KMS-11 (cell line): ENCODE results near the gene RNASET2.

ENCODE experiments used
- H2AFZ ChIP-seq: fragments of 200-600 bp; sonication (generic); 2 replicates; pipeline ENCODE4 v1.6.1; 2016; ENCODE audit warnings: antibody characterized with exemption, mixed run types, low read depth
- H3K27ac ChIP-seq: fragments of 200-600 bp; sonication (generic); 2 replicates; pipeline ENCODE4 v1.6.1; 2016; ENCODE audit warnings: mild to moderate bottlenecking, mixed run types
- H3K27me3 ChIP-seq: fragments of 200-600 bp; sonication (generic); 2 replicates; pipeline ENCODE4 v1.6.1; 2017; ENCODE audit warnings: mild to moderate bottlenecking, low read depth, mixed run types, moderate library complexity; ENCODE audit not compliant: insufficient read depth
- H3K36me3 ChIP-seq: fragments of 200-600 bp; sonication (generic); 2 replicates; pipeline ENCODE4 v1.6.1; 2017; ENCODE audit warnings: mild to moderate bottlenecking, mixed run types; ENCODE audit not compliant: insufficient read depth
- H3K4me1 ChIP-seq: fragments of 200-600 bp; sonication (generic); 2 replicates; pipeline ENCODE4 v1.6.1; 2016; ENCODE audit warnings: mild to moderate bottlenecking, low read depth, mixed run types; ENCODE audit not compliant: poor library complexity, severe bottlenecking
- H3K4me2 ChIP-seq: fragments of 200-600 bp; sonication (generic); 2 replicates; pipeline ENCODE4 v1.7.0; 2016; ENCODE audit warnings: mild to moderate bottlenecking, mixed run types
- H3K4me3 ChIP-seq: fragments of 200-600 bp; sonication (generic); IDR thresholded peaks from 2 replicates; pipeline ENCODE4 v1.6.1; 2017; ENCODE audit warnings: low read depth, low read length, mixed read lengths; ENCODE audit not compliant: insufficient read depth
- H3K79me2 ChIP-seq: fragments of 200-600 bp; sonication (generic); 2 replicates; pipeline ENCODE4 v1.6.1; 2016; ENCODE audit warnings: low read depth, mixed run types; ENCODE audit not compliant: insufficient read depth
- H3K9ac ChIP-seq: fragments of 200-600 bp; sonication (generic); 2 replicates; pipeline ENCODE4 v1.6.1; 2016; ENCODE audit warnings: mild to moderate bottlenecking, mixed run types
- H4K20me1 ChIP-seq: fragments of 200-600 bp; sonication (generic); 2 replicates; pipeline ENCODE4 v1.6.1; 2016; ENCODE audit warnings: mild to moderate bottlenecking, mixed run types; ENCODE audit not compliant: insufficient read depth
- TF ChIP-seq, protein P1 (sequence below): fragments of 200-600 bp; sonication (generic); conservative IDR thresholded peaks from 2 replicates; pipeline ENCODE4 v1.6.1; 2017; ENCODE audit warnings: low read depth, mild to moderate bottlenecking, antibody characterized with exemption, low read length, moderate library complexity, mixed read lengths

RNASET2 gene

DNA sequence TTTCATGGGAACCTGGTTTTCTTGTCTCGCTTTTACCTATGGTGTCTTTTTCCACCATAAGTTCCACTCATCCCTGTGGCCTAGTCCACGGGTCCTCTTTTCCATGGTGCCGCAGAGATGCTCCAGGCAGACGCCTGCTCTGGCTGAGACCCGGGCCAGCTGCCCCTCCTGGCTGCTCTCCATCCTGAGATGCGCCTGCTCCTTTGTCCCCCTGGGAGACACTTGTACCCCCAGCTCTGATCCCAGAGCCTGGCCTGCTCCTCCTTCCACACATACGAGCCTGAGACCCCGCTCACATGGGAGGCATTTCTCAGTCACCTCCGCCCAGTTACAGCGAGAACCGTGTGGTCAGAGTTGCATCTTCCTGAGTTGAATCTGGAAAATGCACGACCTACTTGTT, 29.6 kb downstream of the RNASET2 start:
- Histone ChIP-seq H3K4me3 (no peak overlapping the region), H3K27me3 (no peaks in the 10 kb centered on the region), H3K4me2 (no peak overlapping the region), H3K79me2 (no peaks in the 10 kb centered on the region), H3K4me1 (no peaks in the 10 kb centered on the region), H2AFZ (no peak overlapping the region), H4K20me1 (no peaks in the 10 kb centered on the region), H3K9ac (no peak overlapping the region), H3K27ac (no peak overlapping the region), H3K36me3 (no peaks in the 10 kb centered on the region)
- TF ChIP-seq, protein P1, sequence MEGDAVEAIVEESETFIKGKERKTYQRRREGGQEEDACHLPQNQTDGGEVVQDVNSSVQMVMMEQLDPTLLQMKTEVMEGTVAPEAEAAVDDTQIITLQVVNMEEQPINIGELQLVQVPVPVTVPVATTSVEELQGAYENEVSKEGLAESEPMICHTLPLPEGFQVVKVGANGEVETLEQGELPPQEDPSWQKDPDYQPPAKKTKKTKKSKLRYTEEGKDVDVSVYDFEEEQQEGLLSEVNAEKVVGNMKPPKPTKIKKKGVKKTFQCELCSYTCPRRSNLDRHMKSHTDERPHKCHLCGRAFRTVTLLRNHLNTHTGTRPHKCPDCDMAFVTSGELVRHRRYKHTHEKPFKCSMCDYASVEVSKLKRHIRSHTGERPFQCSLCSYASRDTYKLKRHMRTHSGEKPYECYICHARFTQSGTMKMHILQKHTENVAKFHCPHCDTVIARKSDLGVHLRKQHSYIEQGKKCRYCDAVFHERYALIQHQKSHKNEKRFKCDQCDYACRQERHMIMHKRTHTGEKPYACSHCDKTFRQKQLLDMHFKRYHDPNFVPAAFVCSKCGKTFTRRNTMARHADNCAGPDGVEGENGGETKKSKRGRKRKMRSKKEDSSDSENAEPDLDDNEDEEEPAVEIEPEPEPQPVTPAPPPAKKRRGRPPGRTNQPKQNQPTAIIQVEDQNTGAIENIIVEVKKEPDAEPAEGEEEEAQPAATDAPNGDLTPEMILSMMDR, result no peak

DNA sequence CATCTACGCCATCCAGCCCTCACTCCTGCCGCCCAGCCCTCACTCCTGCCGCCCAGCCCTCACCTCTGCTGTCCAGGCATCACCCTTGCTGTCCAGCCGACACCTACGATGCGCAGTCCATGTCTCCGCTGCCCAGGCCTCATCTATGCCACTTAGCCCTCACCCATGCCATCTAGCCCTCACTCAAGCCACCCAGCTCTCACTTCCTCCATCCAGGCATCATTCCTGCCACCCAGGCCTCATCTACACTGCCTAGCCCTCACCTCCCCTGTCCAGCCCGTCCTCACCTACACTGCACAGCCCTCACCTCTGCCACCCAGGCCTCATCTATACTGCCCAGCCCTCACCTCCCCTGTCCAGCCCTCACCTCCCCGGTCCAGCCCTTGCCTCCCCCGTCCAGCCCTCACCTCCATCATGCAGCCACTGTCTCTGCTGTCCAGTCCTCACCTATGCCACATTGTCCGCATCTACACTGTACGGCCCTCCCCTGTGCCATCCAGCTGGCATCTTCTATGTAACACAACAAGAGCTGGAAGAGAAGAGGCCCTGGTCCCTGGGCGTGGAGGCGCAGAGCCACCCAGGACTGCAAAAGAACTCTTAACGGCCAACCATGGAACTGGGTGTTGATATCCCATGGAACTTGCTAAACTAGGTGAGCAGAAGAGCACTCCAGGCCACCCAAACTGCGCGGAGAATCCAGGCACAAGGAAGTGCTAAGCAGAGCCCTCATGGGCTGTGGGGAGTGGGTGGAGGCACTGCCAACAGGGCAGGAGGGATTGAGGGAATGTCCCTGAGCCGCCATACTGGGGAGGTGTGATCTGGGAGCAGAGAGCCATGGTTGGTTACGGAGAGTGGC, 31.0 kb downstream of the RNASET2 start:
- no peak overlapping the region for H2AFZ ChIP-seq
- no peaks in the 10 kb centered on the region for H3K27me3 ChIP-seq
- TF ChIP-seq, protein P1, result no peak
- no peaks in the 10 kb centered on the region for H3K4me1 ChIP-seq
- no peaks in the 10 kb centered on the region for H3K36me3 ChIP-seq
- no peaks in the 10 kb centered on the region for H3K79me2 ChIP-seq
- H3K9ac ChIP-seq, result no peak overlapping the region
- no peak overlapping the region for H3K4me3 ChIP-seq
- H3K4me2 ChIP-seq, result no peak overlapping the region
- no peak overlapping the region for H3K27ac ChIP-seq
- no peaks in the 10 kb centered on the region for H4K20me1 ChIP-seq

DNA sequence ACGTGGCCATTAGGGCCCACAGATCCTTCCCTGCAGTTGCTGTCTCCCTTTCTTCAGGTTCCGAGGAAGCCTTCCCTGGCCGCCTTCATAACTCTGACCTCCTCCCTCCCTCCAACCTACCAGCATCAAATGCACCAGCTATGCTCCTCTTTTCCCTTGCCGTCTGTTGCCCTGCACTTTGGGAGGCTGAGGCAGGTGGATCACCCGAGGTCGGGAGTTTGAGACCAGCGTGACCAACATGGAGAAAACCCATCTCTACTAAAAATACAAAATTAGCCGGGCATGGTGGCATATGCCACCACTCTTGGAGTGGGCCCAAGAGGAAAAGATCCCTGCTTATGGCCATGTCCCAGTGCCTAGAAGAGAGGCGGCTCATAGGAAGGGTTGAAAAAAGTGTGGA, 31.8 kb downstream of the RNASET2 start:
- no peaks in the 10 kb centered on the region for H3K27me3 ChIP-seq
- H3K4me2 ChIP-seq, result no peak overlapping the region
- H3K27ac ChIP-seq, result no peak overlapping the region
- H3K4me1 ChIP-seq, result no peaks in the 10 kb centered on the region
- H3K36me3 ChIP-seq, result no peaks in the 10 kb centered on the region
- TF ChIP-seq, protein P1, result no peak
- H2AFZ ChIP-seq, result no peak overlapping the region
- no peaks in the 10 kb centered on the region for H4K20me1 ChIP-seq
- no peak overlapping the region for H3K9ac ChIP-seq
- H3K4me3 ChIP-seq, result no peak overlapping the region
- H3K79me2 ChIP-seq, result no peaks in the 10 kb centered on the region

DNA sequence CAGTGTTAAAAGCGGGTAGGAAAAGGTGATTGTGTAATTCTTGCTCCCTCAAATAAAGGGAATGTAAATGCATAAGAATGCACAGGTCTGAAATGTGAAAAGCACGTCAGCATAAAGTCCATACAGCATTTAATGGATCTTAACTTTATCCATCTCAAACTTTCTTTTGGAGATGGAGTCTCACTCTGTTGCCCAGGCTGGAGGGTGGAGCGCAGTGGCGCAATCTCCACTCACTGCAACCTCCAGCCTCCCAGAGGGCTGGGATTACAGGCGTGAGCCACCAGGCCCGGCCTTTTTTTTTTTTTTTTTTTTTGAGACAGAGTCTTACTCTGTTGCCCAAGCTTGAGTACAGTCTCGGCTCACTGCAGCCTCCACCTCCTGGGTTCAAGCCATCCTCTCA, 33.4 kb downstream of the RNASET2 start:
- H3K4me2 ChIP-seq, result no peak overlapping the region
- no peak overlapping the region for H3K27ac ChIP-seq
- no peaks in the 10 kb centered on the region for H3K79me2 ChIP-seq
- H3K27me3 ChIP-seq, result no peaks in the 10 kb centered on the region
- TF ChIP-seq, protein P1, result no peak
- no peak overlapping the region for H2AFZ ChIP-seq
- no peaks in the 10 kb centered on the region for H3K36me3 ChIP-seq
- H4K20me1 ChIP-seq, result no peaks in the 10 kb centered on the region
- H3K9ac ChIP-seq, result no peak overlapping the region
- no peak overlapping the region for H3K4me3 ChIP-seq
- no peaks in the 10 kb centered on the region for H3K4me1 ChIP-seq
